GM18505 (cell line): ENCODE results near the gene SNX9.

Experiments used
- ATAC-seq: cut with Tn5 transposase; IDR thresholded peaks from one replicate; pipeline ENCODE4 v1.9.1; 2021; ENCODE audit not compliant: unreplicated experiment
- POLR2A ChIP-seq: IDR thresholded peaks from 4 replicates; pipeline ENCODE4 v1.6.1; 2011; ENCODE audit warnings: borderline replicate concordance; ENCODE audit not compliant: insufficient read depth, insufficient read length; ENCODE audit errors: extremely low read depth

Gene SNX9

DNA sequence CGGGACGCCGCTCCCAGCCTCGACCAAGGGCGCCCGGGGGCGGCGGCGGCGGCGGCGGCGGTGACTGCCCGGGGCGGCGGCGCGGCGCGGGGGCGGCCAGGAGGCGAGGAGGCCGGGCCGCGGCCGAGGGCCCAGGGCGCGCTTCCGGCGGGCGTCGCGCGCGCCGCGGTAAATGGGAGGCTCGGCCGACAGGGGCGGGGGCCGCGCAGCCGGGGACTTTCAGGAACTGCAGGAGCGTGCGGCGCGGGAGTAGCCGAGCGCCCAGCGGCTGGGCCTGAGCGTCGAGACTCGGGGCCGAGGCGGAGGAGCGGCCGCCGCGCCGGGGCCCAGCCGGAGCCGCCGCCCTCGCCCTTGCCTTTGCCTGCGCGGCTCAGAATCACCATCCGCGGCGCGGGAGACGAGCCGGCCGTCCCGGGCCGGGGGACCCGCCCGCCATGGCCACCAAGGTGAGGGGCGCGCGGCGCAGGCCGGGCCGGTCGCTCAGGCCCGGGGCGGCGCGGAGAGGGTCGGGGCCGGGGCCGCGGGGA, at the start of gene SNX9:
Gene SNX9 (plus strand): TSS at position 246 of the 527 bp plus-strand sequence. CDS start 189 bp downstream, at position 435.
- no peak for TF ChIP-seq POLR2A
- ATAC-seq: peak; percentile 70

DNA sequence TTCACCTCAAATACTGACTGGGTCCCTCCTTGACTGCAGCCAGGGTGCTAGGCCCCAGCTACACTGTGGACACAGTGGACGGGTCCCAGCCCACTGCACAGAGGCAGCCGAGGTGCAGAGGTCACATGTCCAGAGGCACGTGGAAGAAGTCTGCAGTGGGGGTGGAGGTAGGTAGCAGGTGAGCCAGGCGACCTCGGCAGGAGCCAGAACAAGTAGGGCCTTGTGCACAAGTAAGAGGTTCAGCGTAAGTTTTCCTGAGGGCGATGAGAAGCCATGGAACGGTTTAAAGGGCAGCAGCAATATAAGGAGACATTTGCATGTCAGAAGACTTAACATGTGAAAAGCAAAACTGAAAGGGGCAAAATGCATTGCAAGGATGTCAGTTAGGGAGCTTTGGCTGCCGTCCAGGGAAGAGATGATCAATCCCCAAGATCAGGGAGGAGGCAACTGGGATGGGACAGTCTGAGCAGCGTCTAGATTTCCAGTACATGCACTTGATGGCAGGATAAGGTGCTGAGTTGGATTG, 49.7 kb upstream of the SNX9 start:
- no peak for TF ChIP-seq POLR2A
- ATAC-seq: no peak

DNA sequence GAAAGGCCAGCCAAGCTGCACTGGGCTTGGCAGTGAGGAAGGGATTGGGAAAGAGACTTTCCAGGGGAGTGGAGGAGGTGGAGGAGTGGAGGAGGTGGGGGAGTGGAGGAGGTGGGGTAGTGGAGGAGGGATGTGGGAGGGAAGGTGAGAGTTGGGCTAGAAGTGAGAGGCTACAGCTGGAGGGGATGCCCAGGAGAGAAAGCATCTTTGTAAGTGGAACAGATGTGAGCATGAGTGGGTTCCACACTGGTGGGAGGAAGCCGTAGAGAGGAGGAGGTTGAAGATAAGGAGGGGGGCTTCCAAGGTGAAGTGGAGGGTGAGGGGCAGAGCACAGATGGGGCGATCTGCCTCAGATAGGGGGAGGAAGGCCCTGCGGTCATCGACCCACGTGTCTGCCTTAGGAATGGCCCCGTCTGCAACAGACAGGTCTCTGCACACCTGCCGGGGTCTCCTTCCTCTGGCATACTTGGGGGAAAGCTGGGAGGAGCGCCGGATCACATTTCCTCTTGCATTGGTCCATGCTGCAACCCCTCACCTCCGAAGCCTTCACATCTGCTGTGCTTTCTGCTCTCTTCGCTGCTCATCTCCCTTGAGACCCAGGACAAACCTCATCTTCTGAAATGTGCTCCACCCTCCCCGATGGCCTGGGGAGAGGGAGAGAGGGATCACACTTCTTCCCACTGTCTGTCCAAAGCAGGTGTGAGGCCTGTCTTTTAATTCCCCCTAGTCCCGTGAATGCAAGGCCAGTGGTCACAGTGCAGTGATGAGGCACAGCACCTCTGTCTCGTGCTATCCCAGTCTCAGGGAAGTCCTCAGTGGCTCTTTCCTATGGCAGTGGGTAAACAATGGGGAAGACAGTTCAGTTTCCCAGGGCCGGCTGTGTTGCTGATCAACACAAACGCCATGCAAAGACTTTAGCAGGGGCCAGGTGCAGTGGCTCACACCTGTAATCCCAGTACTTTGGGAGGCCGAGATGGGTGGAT, 48.6 kb upstream of the SNX9 start:
- no peak for TF ChIP-seq POLR2A
- ATAC-seq: no peak

DNA sequence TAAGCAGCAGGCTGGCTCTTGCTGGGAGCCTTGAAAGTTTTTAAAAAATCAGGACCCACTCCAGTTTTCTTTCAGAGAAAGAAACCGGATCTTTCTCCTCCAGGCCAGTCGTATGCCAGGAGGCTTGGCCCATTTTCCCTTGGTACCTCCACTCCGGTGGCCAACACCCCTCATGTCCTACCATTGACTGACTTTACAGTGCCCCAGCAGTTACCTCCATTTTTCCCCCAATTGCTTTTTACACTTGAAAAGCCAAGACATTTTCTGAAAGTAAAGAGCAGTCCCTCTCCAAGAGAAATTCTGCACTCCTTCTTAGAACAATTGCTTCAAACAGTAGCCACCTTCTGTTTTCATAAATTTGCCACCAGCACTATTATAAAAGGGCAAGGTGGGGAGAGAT, 47.7 kb upstream of the SNX9 start:
- no peak for ATAC-seq

DNA sequence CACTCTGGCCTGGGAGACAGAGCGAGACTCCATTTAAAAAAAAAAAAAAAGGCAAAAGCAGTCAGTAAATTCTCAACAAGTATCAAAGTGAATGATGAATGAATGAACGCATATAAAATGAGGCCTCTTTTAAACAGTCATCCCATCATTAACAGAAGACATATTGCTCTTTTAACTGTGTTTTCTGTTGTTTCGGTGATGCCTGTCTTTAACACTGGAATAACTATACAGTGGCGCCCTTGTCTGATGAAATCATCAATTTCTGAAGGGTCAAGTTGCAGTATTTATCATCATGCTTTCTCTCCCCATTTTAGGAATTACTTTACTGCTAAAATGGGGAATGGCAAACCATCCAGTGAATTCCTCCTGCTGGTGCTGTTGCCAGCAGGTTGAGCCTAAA, 45.7 kb upstream of the SNX9 start:
- no peak for ATAC-seq
- TF ChIP-seq POLR2A: no peak

More for the DNA sequence above, 47.7 kb upstream of the SNX9 start:
- TF ChIP-seq POLR2A: no peak

DNA sequence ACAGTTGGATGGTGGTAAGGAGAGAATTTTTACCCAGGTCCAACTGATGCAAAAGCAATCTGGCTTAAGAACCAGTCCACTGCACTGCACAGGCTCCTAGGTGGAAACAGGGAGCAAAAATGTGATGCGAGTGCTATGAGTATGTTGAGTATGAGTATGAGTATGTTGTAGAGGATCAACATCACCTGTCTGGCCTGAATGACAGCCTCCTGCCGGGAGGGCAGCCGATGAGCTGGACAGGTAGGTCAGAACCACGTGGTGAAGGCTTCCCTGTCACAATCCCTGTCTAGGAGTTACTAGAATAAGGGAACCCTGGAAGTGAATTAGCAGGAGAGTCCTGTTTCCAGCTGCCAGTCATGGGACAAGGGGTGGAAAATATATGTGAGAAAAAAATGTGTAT, 44.3 kb upstream of the SNX9 start:
- ATAC-seq: no peak

DNA sequence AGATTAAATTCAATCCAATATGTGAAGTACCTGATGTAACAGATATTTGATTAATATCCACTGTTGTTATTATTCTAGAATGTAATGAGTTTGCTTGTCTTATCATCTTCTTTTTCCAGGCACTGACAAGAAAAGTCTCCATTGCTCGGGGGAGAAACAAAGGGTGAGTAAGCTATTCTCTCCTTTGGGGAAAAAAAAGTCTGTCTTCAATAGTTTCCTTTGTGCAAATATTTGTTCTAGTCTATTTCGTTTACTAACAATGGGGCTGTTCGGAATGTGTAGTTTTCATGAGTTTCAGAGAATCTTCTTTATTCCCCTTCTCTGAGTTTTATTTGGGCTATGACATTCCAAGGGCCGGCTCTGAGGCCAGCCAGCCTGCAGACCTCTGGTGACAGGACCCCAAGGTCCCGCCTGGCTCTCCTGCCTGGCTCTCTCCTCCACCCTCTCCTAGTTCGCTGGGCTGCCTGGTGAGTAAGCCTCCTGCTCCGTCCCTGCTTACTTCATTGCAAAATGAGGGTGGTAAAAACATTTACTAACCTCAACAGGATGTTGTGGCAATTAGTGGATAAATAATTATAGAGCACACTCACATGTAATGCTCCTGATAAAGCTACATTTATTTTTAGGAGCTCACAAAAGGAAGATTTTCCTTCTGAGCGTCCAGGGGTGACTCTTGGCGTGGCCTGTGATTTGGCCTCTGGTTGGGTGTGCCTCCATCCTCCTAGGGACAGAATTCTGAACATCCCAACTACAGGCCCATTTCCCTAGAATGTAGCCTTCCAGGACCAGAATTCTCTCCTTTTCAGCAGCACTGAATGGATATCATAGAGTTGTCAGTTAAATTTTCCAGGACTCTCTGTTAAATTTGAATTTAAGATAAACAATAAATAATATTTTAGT, 43.1 kb upstream of the SNX9 start:
- ATAC-seq: no peak
- TF ChIP-seq POLR2A: no peak

More for the DNA sequence above, 44.3 kb upstream of the SNX9 start:
- no peak for TF ChIP-seq POLR2A

DNA sequence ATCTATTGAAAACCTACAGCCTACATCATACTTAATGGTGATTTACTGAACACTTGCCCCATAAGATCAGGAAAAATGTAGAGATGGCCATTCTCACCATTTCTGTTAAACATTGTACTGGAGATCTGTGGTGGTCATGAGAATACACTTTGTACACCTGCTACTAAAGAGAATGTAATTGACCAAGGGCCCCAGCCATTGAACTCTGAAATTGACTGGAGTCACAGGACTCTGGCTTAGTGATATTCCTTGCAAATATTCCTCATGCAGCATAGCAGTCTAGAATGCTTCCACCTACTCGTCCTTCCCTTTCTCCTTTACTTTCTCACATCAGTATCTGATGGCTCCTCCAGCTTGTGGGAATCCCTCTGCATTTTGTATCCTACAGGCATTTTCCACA, 37.4 kb upstream of the SNX9 start:
- no peak for ATAC-seq
- no peak for TF ChIP-seq POLR2A

DNA sequence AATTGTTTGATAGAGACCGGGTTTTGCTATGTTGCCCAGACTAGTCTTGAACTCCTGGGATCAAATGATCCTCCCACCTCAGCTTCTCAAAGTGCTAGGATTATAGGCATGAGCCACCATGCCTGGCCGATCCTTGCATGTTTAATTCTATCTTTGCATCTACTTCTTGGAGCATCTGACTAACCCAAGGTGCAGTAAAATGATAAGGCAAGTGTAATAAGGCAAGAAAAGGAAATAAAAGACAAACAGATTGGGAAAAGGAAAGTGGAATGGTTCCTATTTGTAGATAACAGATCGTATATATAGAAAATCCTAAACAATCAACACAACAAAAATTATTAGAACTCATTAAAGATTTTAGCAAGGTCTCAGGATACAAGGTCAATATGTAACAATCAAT, 36.8 kb upstream of the SNX9 start:
- TF ChIP-seq POLR2A: no peak

DNA sequence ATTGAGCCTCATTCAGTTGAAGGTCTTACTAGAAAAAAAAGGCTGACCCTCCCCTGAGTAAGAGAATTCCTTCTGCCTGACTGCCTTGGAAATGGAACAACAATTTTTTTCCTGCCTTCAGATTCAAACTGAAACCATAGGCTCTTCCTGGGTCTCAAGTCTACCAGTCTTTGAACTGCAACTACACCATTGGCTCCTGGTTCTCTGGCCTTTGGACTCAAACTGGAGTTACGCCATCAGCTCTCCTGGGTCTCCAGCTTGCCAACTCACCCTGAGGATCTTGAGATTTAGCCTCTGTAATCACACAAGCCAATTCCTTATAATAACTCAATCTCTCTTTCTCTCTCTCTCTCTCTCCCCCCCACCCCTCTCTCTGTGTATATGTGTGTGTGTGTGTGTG, 36.0 kb upstream of the SNX9 start:
- no peak for TF ChIP-seq POLR2A
- ATAC-seq: no peak

More for the DNA sequence above, 36.8 kb upstream of the SNX9 start:
- no peak for ATAC-seq

DNA sequence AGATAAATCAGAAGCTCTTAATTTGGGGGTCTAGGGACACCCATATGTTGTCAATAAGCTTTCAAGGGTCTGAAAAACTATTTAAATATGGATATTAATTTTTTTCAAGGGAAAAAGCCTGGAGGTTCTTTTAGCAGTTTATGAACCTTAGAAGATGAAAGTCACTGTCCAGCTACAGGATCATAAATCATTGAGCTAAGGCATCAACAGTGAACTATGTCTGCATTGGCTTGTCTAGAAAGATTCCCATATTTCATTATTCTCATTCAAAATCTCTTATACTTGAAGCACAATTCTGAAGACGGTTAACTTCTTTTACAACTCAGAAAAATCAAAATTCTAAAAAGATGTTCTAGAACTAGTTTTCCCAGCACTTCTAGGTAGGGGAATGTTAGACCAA, 34.9 kb upstream of the SNX9 start:
- ATAC-seq: no peak
- TF ChIP-seq POLR2A: no peak

DNA sequence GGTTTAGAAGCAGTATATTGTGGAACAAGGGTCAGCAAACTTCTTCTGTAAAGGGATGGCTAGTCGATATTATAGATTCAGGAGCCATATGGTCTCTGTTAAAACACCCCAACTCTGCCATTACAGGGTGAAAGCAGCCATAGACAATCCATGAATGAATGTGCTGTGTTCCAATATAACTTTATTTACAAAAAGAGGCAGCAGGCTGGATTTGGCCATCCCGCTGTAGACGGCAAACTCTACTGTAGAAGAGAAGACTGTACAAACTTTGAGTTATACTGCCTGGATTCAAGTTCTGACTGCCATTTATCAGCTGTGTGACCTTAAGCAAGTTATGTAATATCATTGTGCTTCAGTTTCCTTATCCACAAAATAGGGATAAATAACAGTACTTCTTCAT, 33.7 kb upstream of the SNX9 start:
- no peak for ATAC-seq
- TF ChIP-seq POLR2A: no peak

DNA sequence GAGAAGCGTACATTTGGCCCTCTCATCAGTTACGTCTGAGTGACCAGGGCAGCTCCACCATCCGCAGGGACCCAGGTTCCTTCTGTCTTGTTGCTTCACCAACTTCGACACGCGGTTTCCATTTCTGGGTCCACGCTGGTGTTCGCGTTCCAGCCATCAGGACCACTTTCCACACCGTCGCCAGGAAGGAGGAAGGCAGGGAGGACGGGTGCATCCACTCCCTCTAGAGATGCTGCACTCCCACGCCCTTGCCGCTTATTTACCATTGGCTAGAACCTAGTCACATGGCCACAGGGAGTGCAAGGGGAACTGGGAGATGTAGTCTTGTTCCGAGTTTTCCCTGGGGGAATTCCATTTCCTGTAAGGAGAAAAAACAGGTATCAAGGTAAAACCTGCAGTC, 33.2 kb upstream of the SNX9 start:
- TF ChIP-seq POLR2A: no peak
- no peak for ATAC-seq
